Neuronal stem cell (in vitro differentiated cells): ENCODE data around the gene SLC37A1.

Experiments
- DNase-seq: peaks from one replicate; pipeline ENCODE4 v3.0.0-alpha.2; 2013; ENCODE audit warnings: low spot score
- H2AFZ ChIP-seq: one replicate; pipeline ENCODE4 v1.6.1; 2013; ENCODE audit warnings: mild to moderate bottlenecking, low read length, inconsistent platforms
- H2AK5ac ChIP-seq: 2 replicates; pipeline ENCODE4 v1.6.1; 2013; ENCODE audit warnings: low read depth, mild to moderate bottlenecking, inconsistent platforms, low read length, moderate library complexity, mixed read lengths
- H2BK120ac ChIP-seq: 2 replicates; pipeline ENCODE4 v1.6.1; 2013; ENCODE audit warnings: low read depth, mild to moderate bottlenecking, inconsistent platforms, low read length, moderate library complexity, mixed read lengths
- H2BK12ac ChIP-seq: one replicate; pipeline ENCODE4 v1.6.1; 2013; ENCODE audit warnings: low read length, inconsistent platforms
- H2BK15ac ChIP-seq: 2 replicates; pipeline ENCODE4 v1.6.1; 2013; ENCODE audit warnings: mild to moderate bottlenecking, low read length, inconsistent platforms, mixed read lengths
- H2BK5ac ChIP-seq: one replicate; pipeline ENCODE4 v1.6.1; 2013; ENCODE audit warnings: inconsistent platforms, mild to moderate bottlenecking, low read length, moderate library complexity
- H3K14ac ChIP-seq: one replicate; pipeline ENCODE4 v1.6.1; 2013; ENCODE audit warnings: low read length, inconsistent platforms
- H3K18ac ChIP-seq: 2 replicates; pipeline ENCODE4 v1.6.1; 2013; ENCODE audit warnings: low read length, inconsistent platforms
- H3K23ac ChIP-seq: 2 replicates; pipeline ENCODE4 v1.6.1; 2013; ENCODE audit warnings: low read depth, mild to moderate bottlenecking, mixed read lengths, low read length, inconsistent platforms; ENCODE audit not compliant: poor library complexity
- H3K27ac ChIP-seq: replicated peaks from 3 replicates; pipeline ENCODE4 v1.5.1; 2013; ENCODE audit warnings: low read length, inconsistent platforms
- H3K27me3 ChIP-seq, 3 experiments: 2 replicates each; pipeline ENCODE4 v1.6.1; 2013; ENCODE audit warnings: low read length in 3 of 3, mild to moderate bottlenecking in 2 of 3, inconsistent platforms in 1 of 3, low read depth in 1 of 3, mixed read lengths in 1 of 3, moderate library complexity in 1 of 3; ENCODE audit not compliant: control insufficient read depth in 3 of 3, insufficient read depth in 3 of 3
- H3K36me3 ChIP-seq, 2 donors: replicated peaks in 1 of 2; 2 replicates each; pipeline ENCODE4 v1.6.1; 2013; ENCODE audit warnings: low read length in 2 of 2; ENCODE audit not compliant: control insufficient read depth in 2 of 2, insufficient read depth in 2 of 2
- H3K4ac ChIP-seq: 2 replicates; pipeline ENCODE4 v1.6.1; 2013; ENCODE audit warnings: inconsistent platforms, mild to moderate bottlenecking, low read length, moderate library complexity
- H3K4me1 ChIP-seq, 2 donors: 1 replicate in 1 of 2; 2 replicates in 1 of 2; pipeline ENCODE4 v1.6.1; 2013; ENCODE audit warnings: low read length in 2 of 2, low read depth in 1 of 2; ENCODE audit not compliant: control insufficient read depth in 2 of 2, insufficient read depth in 1 of 2
- H3K4me2 ChIP-seq: one replicate; pipeline ENCODE4 v1.6.1; 2013; ENCODE audit warnings: mild to moderate bottlenecking, low read length, inconsistent platforms; ENCODE audit not compliant: insufficient read depth, poor library complexity, severe bottlenecking
- H3K4me3 ChIP-seq, 2 donors: 2 replicates each; pipeline ENCODE4 v1.5.1; 2013; ENCODE audit warnings: low read length in 2 of 2, mild to moderate bottlenecking in 2 of 2, inconsistent platforms in 1 of 2, moderate library complexity in 1 of 2
- H3K79me1 ChIP-seq: one replicate; pipeline ENCODE4 v1.6.1; 2013; ENCODE audit warnings: low read depth, mild to moderate bottlenecking, inconsistent platforms, low read length, moderate library complexity
- H3K9ac ChIP-seq: one replicate; pipeline ENCODE4 v1.6.1; 2013; ENCODE audit warnings: mild to moderate bottlenecking, low read depth, low read length, inconsistent platforms; ENCODE audit not compliant: poor library complexity
- H3K9me3 ChIP-seq, 2 donors: replicated peaks in 1 of 2; 2 replicates each; pipeline versions ENCODE3 to v1.6.1; 2013; ENCODE audit warnings: low read length in 2 of 2, mild to moderate bottlenecking in 2 of 2, inconsistent platforms in 1 of 2, low read depth in 1 of 2, mixed read lengths in 1 of 2, moderate library complexity in 1 of 2; ENCODE audit not compliant: control insufficient read depth in 2 of 2, insufficient read depth in 1 of 2
- H4K8ac ChIP-seq: one replicate; pipeline ENCODE4 v1.6.1; 2013; ENCODE audit warnings: low read depth, mild to moderate bottlenecking, inconsistent platforms, low read length, moderate library complexity
- H4K91ac ChIP-seq: one replicate; pipeline ENCODE4 v1.6.1; 2013; ENCODE audit warnings: low read length, low read depth, mild to moderate bottlenecking, inconsistent platforms; ENCODE audit not compliant: poor library complexity
- WGBS, 2 donors: extraction: QIAGEN DNeasy Blood & Tissue Kit; methylation state at CpG; one replicate each; pipeline ENCODE4 v1.1.7; 2013; ENCODE audit warnings: missing lambda C conversion rate in 2 of 2, mixed read lengths in 1 of 2; ENCODE audit not compliant: insufficient read length in 2 of 2, insufficient replicate concordance in 1 of 2; ENCODE audit errors: extremely low coverage in 2 of 2; 5-methylcytosine and 5-hydroxymethylcytosine counted together

Gene SLC37A1

GRCh38 chr21:42530167-42530518 lies 16.5 kb downstream of the SLC37A1 start:
- Histone ChIP-seq H2AFZ (no peak overlapping the region), H3K79me1 (no peaks in the 10 kb centered on the region), H3K18ac (no peak overlapping the region), H2AK5ac (no peak overlapping the region), H3K4me3 (no peak overlapping the region), H2BK12ac (no peak overlapping the region), H3K27me3 (peaks cover 0 to 26% (median 0%) of the 10 kb centered on the region in 3 experiments), H3K14ac (no peak overlapping the region), H3K36me3 (no peaks in the 10 kb centered on the region), H4K91ac (no peak overlapping the region), H3K4me1 (peaks cover 1 to 13% of the 10 kb centered on the region in 2 donors), H4K8ac (no peak overlapping the region), H3K4ac (no peak overlapping the region), H3K9ac (no peak overlapping the region), H2BK5ac (no peak overlapping the region), H2BK120ac (no peak overlapping the region), H2BK15ac (no peak overlapping the region), H3K23ac (no peak overlapping the region), H3K4me2 (no peak overlapping the region), H3K27ac (no peak overlapping the region), H3K9me3 (no peaks in the 10 kb centered on the region)
- no CpG with 5 or more reads among the region's 5 CpGs for WGBS, 2 donors
- DNase-seq: no peak

- H3K4ac ChIP-seq: no peak overlapping the region
- H2BK120ac ChIP-seq: no peak overlapping the region
- no peaks in the 10 kb centered on the region for H3K36me3 ChIP-seq
- no peak overlapping the region for H3K23ac ChIP-seq
- no peak overlapping the region for H3K4me3 ChIP-seq
- peak overlapping the region; percentile 63 for H2BK12ac ChIP-seq
- H2AK5ac ChIP-seq: peak overlapping the region; percentile 48
- no peak overlapping the region for H3K14ac ChIP-seq
- no peak overlapping the region for H3K4me2 ChIP-seq
- no peak overlapping the region for H3K18ac ChIP-seq
- H4K91ac ChIP-seq: no peak overlapping the region
- peaks cover 0 to 18% (median 0%) of the 10 kb centered on the region in 3 experiments for H3K27me3 ChIP-seq
- H2BK5ac ChIP-seq: no peak overlapping the region
- H2BK15ac ChIP-seq: no peak overlapping the region
- H3K4me1 ChIP-seq: peaks cover 0 to 6% of the 10 kb centered on the region in 2 donors
- no peak overlapping the region for H2AFZ ChIP-seq
- no peak for DNase-seq
- no peak overlapping the region for H4K8ac ChIP-seq
- no CpG with 5 or more reads among the region's 8 CpGs for WGBS, 2 donors
- H3K79me1 ChIP-seq: no peaks in the 10 kb centered on the region
- no peaks in the 10 kb centered on the region for H3K9me3 ChIP-seq
- no peak overlapping the region for H3K9ac ChIP-seq
- H3K27ac ChIP-seq: no peak overlapping the region
Measured at GRCh38 chr21:42531771-42532170, 18.1 kb downstream of the SLC37A1 start.

- Histone ChIP-seq H3K4ac (no peak overlapping the region), H3K14ac (no peak overlapping the region), H3K4me1 (peaks cover 0 to 6% of the 10 kb centered on the region in 2 donors), H4K8ac (no peak overlapping the region), H3K4me3 (no peak overlapping the region), H2AFZ (no peak overlapping the region), H3K4me2 (no peak overlapping the region), H3K27ac (no peak overlapping the region), H3K9me3 (no peaks in the 10 kb centered on the region), H2BK120ac (no peak overlapping the region), H3K27me3 (peaks cover 0 to 11% (median 0%) of the 10 kb centered on the region in 3 experiments), H3K79me1 (no peaks in the 10 kb centered on the region), H3K18ac (peak overlapping the region; percentile 0), H2BK12ac (no peak overlapping the region), H4K91ac (no peak overlapping the region), H2BK5ac (no peak overlapping the region), H3K36me3 (no peaks in the 10 kb centered on the region), H2BK15ac (no peak overlapping the region), H3K9ac (no peak overlapping the region), H2AK5ac (no peak overlapping the region), H3K23ac (no peak overlapping the region)
- no CpG with 5 or more reads among the region's 18 CpGs for WGBS, 2 donors
- DNase-seq: no peak
Measured at GRCh38 chr21:42532466-42533181, 19.0 kb downstream of the SLC37A1 start.

- H3K4me1 ChIP-seq: peaks cover 0 to 6% of the 10 kb centered on the region in 2 donors
- H3K9me3 ChIP-seq: no peaks in the 10 kb centered on the region
- peaks cover 0 to 6% (median 0%) of the 10 kb centered on the region in 3 experiments for H3K27me3 ChIP-seq
- H2BK15ac ChIP-seq: no peak overlapping the region
- WGBS, 2 donors: no CpG with 5 or more reads among the region's 13 CpGs
- no peak overlapping the region for H2BK120ac ChIP-seq
- no peak overlapping the region for H4K8ac ChIP-seq
- H3K36me3 ChIP-seq: no peaks in the 10 kb centered on the region
- no peak overlapping the region for H2AFZ ChIP-seq
- H2BK12ac ChIP-seq: no peak overlapping the region
- peak overlapping the region; percentile 0 for H3K18ac ChIP-seq
- no peak overlapping the region for H2BK5ac ChIP-seq
- no peak overlapping the region for H4K91ac ChIP-seq
- H2AK5ac ChIP-seq: no peak overlapping the region
- no peaks in the 10 kb centered on the region for H3K79me1 ChIP-seq
- no peak overlapping the region for H3K9ac ChIP-seq
- no peak overlapping the region for H3K14ac ChIP-seq
- DNase-seq: no peak
- no peak overlapping the region for H3K27ac ChIP-seq
- no peak overlapping the region for H3K23ac ChIP-seq
- no peak overlapping the region for H3K4me3 ChIP-seq
- H3K4me2 ChIP-seq: no peak overlapping the region
- no peak overlapping the region for H3K4ac ChIP-seq
Measured at GRCh38 chr21:42533306-42533962, 19.8 kb downstream of the SLC37A1 start.
